Measurements from ENCODE around the gene HECW1. TPM values are rescaled to one million over a fixed set of nuclear protein-coding genes. Genes with fewer than 3 reads are reported as not detected.
A peak's percentile ranks its signal among the peaks of the same experiment; 100 is the strongest.

The HECW1 gene
- total RNA-seq, 4 donors from 2014 or later, result 0.83 to 3.9 (median 2.7) TPM; not detected in 1

DNA sequence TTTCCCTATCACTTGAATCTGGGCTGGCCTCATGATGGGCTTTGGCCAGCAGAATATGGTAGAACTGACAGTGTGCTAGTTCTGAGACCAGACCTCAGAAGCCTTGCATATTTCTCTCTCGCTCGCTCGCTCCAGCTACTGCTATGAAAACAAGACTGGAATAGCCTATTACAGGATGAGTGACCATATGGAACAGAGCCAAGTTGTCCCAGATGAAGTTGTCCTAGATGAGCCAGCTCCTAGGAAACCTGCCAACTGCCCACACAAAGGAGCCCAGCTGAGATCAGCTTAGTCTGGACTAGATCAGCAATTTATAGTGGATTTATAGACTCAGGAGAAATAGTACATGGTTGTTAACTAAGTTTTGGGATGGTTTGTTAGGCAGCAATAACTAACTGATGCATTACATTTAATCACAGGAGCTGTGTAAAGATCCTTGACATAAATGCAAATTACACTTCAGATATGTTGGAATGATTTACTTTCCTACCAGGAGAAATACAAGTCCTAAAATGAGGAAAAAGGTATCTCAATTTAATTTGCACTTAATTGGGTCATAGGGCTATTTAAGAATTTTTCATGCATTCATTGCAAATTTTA is 6.8 kb upstream of the HECW1 start:
- no peak for DNase-seq
- H3K36me3 ChIP-seq, result no peaks in the 10 kb centered on the region
- H3K9me3 ChIP-seq, result no peaks in the 10 kb centered on the region
- H3K27me3 ChIP-seq, result no peaks in the 10 kb centered on the region
- no peak overlapping the region for H3K4me3 ChIP-seq
- H3K4me1 ChIP-seq, result no peaks in the 10 kb centered on the region
- no peak overlapping the region for H3K27ac ChIP-seq
- TF ChIP-seq POLR2A (IDR thresholded peaks at IDR 0.05) (no peak), CTCF (IDR thresholded peaks at IDR 0.05) (no peak)

GRCh38 chr7:43108255-43109011 is 4.0 kb upstream of the HECW1 start:
- TF ChIP-seq CTCF (IDR thresholded peaks at IDR 0.05) (peak in 4 of 6 experiments; percentile 44 to 48 (median 47)), POLR2A (IDR thresholded peaks at IDR 0.05) (no peak)
- Histone ChIP-seq H3K4me1 (peaks cover 0 to 12% (median 0%) of the 10 kb centered on the region in 4 donors), H3K36me3 (no peaks in the 10 kb centered on the region), H3K9me3 (no peaks in the 10 kb centered on the region), H3K4me3 (no peak overlapping the region), H3K27me3 (peaks cover 0 to 11% of the 10 kb centered on the region in 2 donors), H3K27ac (no peak overlapping the region)
- DNase-seq, result peak; percentile 24 to 71 (median 67)

GRCh38 chr7:43110791-43111535 is 1.5 kb upstream of the HECW1 start:
- Histone ChIP-seq H3K27ac (no peak overlapping the region), H3K36me3 (no peaks in the 10 kb centered on the region), H3K27me3 (peaks cover 0 to 22% of the 10 kb centered on the region in 2 donors), H3K4me1 (peaks cover 0 to 18% (median 0%) of the 10 kb centered on the region in 4 donors), H3K4me3 (no peak overlapping the region), H3K9me3 (no peaks in the 10 kb centered on the region)
- no peak for DNase-seq
- TF ChIP-seq CTCF (IDR thresholded peaks at IDR 0.05) (no peak), POLR2A (IDR thresholded peaks at IDR 0.05) (no peak)

DNA sequence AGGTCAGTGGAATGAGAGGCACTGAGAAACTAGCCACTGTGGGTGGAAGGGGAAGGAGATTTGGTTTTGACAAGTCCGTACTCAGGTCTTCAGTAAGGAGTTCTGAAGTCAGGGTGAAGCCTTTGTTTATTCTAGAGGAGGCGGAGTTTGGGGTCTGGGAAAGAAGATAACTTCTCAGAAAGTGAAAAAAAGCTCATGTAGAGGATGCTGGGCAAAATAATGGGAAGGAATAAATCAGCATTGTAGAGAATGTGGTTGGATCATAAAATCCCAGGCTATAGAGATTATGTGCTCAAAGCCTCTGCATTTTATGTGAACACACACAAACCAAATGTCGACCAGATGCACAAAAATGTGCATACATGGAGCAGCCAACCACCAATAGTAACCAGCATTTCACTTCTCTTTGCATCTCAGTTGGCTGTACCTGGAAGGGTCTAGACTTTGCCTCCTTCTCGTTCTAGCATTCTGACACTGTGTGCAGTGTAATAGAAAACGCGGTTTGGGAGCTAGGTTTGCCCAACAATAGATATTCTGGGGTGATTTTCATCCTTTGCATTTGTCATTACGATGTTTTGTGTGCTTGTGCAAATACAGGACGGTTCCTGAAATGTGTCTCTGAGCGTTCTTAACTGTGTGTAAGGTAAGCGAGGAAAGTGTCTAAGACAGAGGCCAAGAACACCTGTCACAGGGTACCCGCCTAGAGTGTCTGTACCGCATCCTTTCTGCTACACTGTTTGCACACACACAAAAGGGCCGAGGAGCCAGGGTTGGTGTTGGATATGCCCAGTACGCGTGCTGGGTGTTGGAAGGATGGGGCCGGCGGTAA is 603 bp upstream of the HECW1 start:
- TF ChIP-seq CTCF (IDR thresholded peaks at IDR 0.05) (no peak), POLR2A (IDR thresholded peaks at IDR 0.05) (no peak)
- Histone ChIP-seq H3K27ac (no peak overlapping the region), H3K27me3 (peaks cover 0 to 22% of the 10 kb centered on the region in 2 donors)

More for the DNA sequence above, 603 bp upstream of the HECW1 start:
- Histone ChIP-seq H3K9me3 (no peaks in the 10 kb centered on the region), H3K4me3 (peak overlapping the region in 1 of 4 donors; percentile 40), H3K36me3 (no peaks in the 10 kb centered on the region), H3K4me1 (peaks cover 0 to 18% (median 0%) of the 10 kb centered on the region in 4 donors)
- no peak for DNase-seq
